GM21786 (cell line): ENCODE measurements around the gene HPDL.
"Not testable (repeated sequence)": the region's sequence is repeated elsewhere in the genome, so short reads cannot be mapped to it uniquely, and the experiment has no call there.

ENCODE experiments used
- ATAC-seq: cut with Tn5 transposase; IDR thresholded peaks from one replicate; pipeline ENCODE4 v1.9.1; 2021; ENCODE audit not compliant: unreplicated experiment

HPDL gene

GRCh38 chr1:45348966-45349677, 22.4 kb downstream of the HPDL start:
- ATAC-seq = no peak

DNA sequence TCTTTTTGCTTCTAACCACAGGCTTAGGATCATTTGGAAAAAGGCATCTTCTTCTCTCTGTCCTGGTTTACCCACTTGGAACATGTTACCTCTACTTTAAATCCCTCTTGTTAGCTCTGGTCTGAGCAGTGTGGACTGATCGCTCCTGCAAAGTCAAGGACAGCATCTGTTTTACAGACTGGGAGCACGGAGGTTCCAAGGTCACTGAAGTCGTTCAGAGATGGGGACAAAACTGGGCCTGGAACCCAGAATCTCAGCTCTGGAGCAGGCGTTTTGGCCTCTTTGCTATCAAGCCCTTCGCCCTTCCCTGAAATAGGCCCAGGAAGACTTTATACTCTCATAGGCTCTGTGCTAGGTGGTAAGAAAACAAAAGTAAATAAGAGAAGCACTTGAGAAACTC, 24.8 kb downstream of the HPDL start:
- ATAC-seq = no peak

GRCh38 chr1:45353685-45354084, 27.0 kb downstream of the HPDL start:
- no peak for ATAC-seq

- ATAC-seq = no peak
Measured at GRCh38 chr1:45354838-45355237, 28.1 kb downstream of the HPDL start.

- no peak for ATAC-seq
Measured at GRCh38 chr1:45355683-45356082, 29.0 kb downstream of the HPDL start.

- no peak for ATAC-seq
Measured at GRCh38 chr1:45356186-45356585, 29.5 kb downstream of the HPDL start.

DNA sequence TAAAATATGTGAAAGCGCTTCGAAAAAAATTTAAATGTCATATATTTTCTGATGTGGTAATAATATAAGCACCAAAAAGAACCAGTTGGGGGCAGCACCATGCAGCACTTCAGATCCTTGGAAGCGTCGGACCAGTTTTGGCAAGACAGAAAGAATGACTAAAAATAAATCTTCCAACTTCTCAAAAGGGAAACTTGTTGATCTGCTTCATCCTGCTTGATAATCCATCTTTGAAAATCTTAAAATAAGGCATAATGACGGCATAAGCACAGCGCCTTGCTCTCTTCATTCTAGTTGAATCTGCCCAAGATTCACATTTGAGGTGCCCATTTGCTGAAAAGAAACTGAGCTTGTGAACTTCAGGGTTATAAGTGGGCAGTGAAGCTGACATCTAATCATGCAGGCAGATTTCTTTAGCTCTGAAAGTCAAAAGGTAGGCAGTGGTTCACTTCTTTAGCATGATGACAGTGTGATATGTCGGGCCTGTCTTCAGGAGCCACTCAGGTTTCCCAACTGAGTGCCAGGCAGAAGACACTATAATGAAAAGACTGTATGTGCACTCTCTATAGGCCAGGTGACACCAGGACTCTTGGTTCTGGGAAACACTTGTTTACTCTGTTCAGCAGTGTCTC, 33.3 kb downstream of the HPDL start:
- no peak for ATAC-seq

DNA sequence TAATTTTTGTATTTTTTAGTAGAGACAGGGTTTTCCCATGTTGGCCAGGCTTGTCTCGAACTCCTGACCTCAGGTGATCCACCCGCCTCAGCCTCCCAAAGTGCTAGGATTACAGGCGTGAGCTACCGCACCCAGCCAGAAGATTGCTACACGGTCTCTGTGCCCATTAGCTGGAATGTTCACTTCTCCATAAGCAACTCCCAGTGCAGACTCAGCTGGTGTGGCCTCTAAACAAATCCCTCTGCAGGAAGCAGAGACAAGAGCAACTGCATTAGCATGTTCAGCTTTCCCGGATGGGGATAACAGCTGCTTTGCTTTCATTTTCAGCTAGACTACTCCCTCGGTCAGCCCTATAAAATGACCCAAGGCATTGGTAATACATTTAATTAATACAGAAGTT, 34.3 kb downstream of the HPDL start:
- ATAC-seq = not testable (repeated sequence)

DNA sequence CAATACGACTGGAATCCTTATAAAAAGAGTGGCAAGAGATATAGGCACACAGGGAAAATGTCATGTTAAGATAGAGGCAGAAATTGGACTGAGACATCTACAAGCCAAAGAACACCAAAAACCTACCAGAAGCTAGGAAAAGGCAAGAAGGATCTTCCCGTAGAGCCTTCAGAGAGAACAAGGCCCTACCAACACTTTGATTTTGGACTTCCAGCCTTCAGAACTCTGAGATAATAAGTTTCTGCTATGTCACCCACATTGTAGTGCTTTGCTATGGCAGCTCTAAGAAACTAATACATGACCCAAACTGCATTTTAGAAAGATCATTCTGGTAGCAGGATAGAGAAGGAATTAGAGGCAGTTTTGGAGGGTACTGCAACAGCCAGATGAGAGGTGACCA, 37.6 kb downstream of the HPDL start:
- no peak for ATAC-seq

DNA sequence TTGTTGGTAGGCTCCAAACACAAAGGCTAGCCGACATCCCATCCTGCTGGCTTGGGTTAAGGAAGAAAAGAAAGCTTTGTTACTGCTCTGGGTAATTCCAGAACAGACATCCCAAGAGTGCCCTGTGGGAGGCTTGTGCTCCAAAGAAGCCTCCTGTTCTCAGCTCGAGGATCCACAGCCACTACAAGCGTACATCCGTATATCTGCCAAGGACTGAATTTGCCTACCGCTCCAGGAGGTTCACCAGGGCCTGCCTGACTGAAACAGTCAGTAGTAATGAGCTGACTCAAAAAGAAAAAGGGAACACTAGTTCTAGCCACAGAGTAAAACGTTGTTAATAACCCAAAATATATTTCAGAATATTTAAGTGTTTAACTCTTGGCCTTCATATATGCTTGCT, 38.4 kb downstream of the HPDL start:
- ATAC-seq = no peak

GRCh38 chr1:45370575-45370974, 43.9 kb downstream of the HPDL start:
- peak; percentile 82 for ATAC-seq

DNA sequence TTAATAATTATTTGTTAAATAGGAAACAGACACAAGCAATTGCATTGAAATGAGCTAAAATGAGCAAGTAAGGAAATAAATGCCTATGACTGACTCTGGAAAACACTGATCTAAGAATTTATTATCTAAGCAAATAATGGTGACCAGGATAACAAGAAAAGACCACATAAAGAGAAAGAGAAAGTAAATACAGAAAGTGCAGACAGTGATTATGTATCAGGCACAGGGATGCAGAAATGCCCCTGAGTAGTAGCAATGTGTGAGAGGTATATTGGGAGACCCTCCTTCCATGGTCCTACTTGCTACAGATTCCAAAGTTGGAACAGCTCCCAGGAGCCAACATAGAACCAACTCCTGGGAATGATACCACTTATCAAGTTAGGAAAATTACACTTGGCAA, 46.9 kb downstream of the HPDL start:
- no peak for ATAC-seq

DNA sequence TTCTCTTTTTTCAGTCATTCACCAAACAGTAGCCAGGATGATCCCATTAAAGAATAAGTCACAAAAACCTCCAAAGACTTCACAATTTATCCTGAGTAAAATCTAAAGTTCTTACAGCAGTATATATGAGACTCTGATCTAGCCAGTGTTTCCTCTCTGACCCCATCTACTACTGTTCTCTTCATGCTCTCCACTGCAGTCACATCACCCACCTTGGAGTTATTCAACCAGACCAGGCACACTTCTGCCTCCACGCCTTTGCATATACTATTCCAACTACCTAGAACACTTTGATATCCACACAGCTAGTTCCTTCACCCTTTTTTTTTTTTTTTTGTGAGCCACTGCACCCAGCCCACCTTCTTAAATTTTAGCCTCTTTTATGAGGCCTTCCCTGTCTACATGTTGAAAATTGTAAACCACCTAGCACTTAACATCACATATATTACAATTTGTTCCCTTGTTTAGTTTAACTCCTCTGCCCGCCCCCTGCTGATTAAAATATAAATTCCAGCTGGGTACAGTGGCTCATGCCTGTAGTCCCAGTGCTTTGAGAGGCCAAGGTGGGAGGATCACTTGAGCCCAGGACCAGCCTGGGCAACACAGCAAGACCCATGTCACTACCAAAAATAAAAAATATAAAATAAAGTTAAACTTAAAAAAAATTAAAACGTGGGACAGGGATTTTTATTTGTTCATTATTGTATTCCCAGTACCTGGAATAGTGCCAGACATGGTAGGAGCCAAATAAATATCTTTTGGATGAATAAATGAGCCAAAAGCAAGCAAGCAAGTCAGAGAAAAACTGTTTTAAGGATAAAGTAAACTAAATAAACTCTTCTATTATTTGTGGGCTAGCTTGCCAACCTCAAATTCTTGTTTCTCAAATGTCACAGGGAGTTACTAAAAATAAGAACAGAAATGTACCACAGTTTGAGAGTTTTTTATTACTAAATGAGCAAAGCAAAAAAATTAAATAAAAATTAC, 48.7 kb downstream of the HPDL start:
- ATAC-seq = no peak

DNA sequence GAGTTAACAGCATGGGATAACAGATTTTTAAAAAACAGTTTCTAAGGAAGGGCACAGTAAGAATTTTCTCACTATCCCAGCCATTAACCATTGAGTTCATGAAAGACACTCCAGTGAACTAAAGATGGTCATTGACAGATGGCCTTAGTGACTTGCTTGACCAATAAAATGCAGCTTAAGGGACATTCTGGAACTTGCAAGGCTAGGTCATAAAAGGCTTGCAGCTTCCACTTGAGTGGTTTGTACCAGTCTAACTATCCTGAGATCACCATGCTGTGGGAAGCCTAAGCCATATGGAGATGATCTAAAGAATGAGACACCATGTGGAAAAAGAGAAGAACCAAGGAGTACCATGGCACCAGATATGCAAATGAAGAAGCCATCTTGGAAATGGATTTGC, 51.5 kb downstream of the HPDL start:
- no peak for ATAC-seq
